Lung (tissue), 12 donors: Measurements from ENCODE around the gene CLTC. TPM values are rescaled to one million over a fixed set of nuclear protein-coding genes. Genes with fewer than 3 reads are reported as not detected.

ENCODE experiments used
- ATAC-seq: fragments of 200-7000 bp; cut with Tn5 transposase; one replicate; pipeline ENCODE4 v1.9.1; 2020; ENCODE audit warnings: moderate number of reproducible peaks; ENCODE audit not compliant: insufficient read depth, low FRiP score
- DNase-seq, 3 donors: peaks; one replicate each; pipeline ENCODE4 v3.0.0-alpha.2; 2013 to 2017
- H3K27ac ChIP-seq, 2 donors: one replicate each; pipeline ENCODE4 v1.5.1; 2013; ENCODE audit warnings: mild to moderate bottlenecking in 2 of 2, moderate library complexity in 2 of 2, control low read depth in 1 of 2, inconsistent platforms in 1 of 2, low read depth in 1 of 2, low read length in 1 of 2
- H3K27me3 ChIP-seq, 3 donors: one replicate each; pipeline ENCODE4 v1.5.1; 2013; ENCODE audit warnings: low read length in 2 of 3; ENCODE audit not compliant: control insufficient read depth in 3 of 3, insufficient read depth in 3 of 3
- H3K36me3 ChIP-seq, 4 donors: one replicate each; pipeline ENCODE4 v1.5.1; 2013; ENCODE audit warnings: low read length in 4 of 4, mild to moderate bottlenecking in 1 of 4, moderate library complexity in 1 of 4; ENCODE audit not compliant: control insufficient read depth in 4 of 4, insufficient read depth in 4 of 4
- H3K4me1 ChIP-seq, 5 donors: one replicate each; pipeline ENCODE4 v1.5.1; 2013; ENCODE audit warnings: low read length in 5 of 5, mild to moderate bottlenecking in 2 of 5, moderate library complexity in 1 of 5; ENCODE audit not compliant: control insufficient read depth in 5 of 5, insufficient read depth in 5 of 5
- H3K4me3 ChIP-seq: one replicate; pipeline ENCODE4 v1.5.1; 2013; ENCODE audit warnings: mild to moderate bottlenecking, control low read depth, moderate library complexity
- H3K9ac ChIP-seq, 2 donors: one replicate each; pipeline ENCODE4 v1.5.1; 2013; ENCODE audit warnings: low read length in 2 of 2, control low read depth in 1 of 2; ENCODE audit not compliant: insufficient read depth in 1 of 2
- H3K9me3 ChIP-seq, 4 donors: one replicate each; pipeline ENCODE4 v1.5.1; 2013; ENCODE audit warnings: low read length in 3 of 4, mild to moderate bottlenecking in 1 of 4, moderate library complexity in 1 of 4; ENCODE audit not compliant: control insufficient read depth in 4 of 4, insufficient read depth in 3 of 4
- WGBS, 2 donors: extraction: QIAGEN DNeasy Blood & Tissue Kit; methylation state at CpG; one replicate each; pipeline ENCODE4 v1.1.7; 2013; 5-methylcytosine and 5-hydroxymethylcytosine counted together
- polyA plus RNA-seq, 2 donors: library from polyadenylated mRNA; stranded (reverse); fragments of 200-250 nt; gene quantifications; one replicate each; pipeline ENCODE4 v1.2.1, GENCODE V29; 2013
- total RNA-seq, 2 donors: library from RNA; depleted of rRNA in 1 of 2; stranded (reverse); fragments of >200 nt in 1 of 2; gene quantifications; one replicate each; pipeline ENCODE4 v1.2.1, GENCODE V29; 2014 to 2021
- TF ChIP-seq, protein P1 (sequence below): IDR thresholded peaks from 2 replicates; pipeline ENCODE4 v1.5.1; 2012; ENCODE audit warnings: mild to moderate bottlenecking; ENCODE audit errors: control extremely low read depth, extremely low read depth
- donor health status: control.
- donor health status: control.
- donor health status: Bipolar disorder and iron deficiency.
- donor health status: healthy.
- donor health status: DM: yes; HTN: yes; CAD: no.

CLTC gene
- total and polyA plus RNA-seq, 4 donors: 87.7 to 246 (median 162) TPM

DNA sequence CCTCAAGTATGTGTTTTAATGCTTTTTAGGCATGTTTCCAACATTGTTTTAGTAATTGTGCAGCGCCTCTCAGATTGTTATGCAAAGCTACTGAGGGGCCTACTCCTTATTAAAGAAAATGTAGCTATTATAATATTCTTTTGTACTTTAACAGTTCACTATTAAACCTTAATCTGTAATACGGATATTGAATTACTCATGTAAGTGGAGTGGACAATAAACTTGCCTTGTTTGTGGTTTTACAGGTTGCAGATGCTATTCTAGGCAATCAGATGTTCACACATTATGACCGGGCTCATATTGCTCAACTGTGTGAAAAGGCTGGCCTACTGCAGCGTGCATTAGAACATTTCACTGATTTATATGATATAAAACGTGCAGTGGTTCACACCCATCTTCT lies 46.5 kb downstream of the CLTC start:
- no peaks in the 10 kb centered on the region for H3K9me3 ChIP-seq
- DNase-seq: no peak
- no peak for ATAC-seq
- TF ChIP-seq, protein P1, sequence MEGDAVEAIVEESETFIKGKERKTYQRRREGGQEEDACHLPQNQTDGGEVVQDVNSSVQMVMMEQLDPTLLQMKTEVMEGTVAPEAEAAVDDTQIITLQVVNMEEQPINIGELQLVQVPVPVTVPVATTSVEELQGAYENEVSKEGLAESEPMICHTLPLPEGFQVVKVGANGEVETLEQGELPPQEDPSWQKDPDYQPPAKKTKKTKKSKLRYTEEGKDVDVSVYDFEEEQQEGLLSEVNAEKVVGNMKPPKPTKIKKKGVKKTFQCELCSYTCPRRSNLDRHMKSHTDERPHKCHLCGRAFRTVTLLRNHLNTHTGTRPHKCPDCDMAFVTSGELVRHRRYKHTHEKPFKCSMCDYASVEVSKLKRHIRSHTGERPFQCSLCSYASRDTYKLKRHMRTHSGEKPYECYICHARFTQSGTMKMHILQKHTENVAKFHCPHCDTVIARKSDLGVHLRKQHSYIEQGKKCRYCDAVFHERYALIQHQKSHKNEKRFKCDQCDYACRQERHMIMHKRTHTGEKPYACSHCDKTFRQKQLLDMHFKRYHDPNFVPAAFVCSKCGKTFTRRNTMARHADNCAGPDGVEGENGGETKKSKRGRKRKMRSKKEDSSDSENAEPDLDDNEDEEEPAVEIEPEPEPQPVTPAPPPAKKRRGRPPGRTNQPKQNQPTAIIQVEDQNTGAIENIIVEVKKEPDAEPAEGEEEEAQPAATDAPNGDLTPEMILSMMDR: no peak
- no peak overlapping the region for H3K9ac ChIP-seq
- H3K27me3 ChIP-seq: no peaks in the 10 kb centered on the region
- peaks cover 22 to 60% (median 37%) of the 10 kb centered on the region in 4 donors for H3K36me3 ChIP-seq
- H3K4me1 ChIP-seq: no peaks in the 10 kb centered on the region
- 68 to 79% methylated on average over 5 of the region's 5 CpGs for WGBS, 2 donors
- H3K27ac ChIP-seq: no peak overlapping the region
- no peak overlapping the region for H3K4me3 ChIP-seq

DNA sequence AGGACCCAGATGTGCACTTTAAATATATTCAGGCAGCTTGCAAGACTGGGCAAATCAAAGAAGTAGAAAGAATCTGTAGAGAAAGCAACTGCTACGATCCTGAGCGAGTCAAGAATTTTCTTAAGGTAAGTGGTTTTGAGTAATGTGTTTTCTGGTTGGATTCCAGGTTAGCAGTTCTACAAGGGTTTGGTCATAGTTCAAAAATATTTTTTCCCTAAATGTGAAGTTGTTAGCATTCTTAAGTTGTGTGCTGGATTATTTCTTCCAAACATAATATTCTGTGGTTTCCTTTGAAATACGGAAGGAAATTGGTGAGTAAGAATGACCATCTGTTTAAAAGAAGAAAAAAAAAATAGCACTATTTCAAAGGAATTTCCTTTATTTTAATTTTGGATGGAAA lies 49.1 kb downstream of the CLTC start:
- ATAC-seq: no peak
- Histone ChIP-seq H3K9ac (no peak overlapping the region), H3K9me3 (no peaks in the 10 kb centered on the region), H3K27me3 (no peaks in the 10 kb centered on the region), H3K4me1 (no peaks in the 10 kb centered on the region), H3K4me3 (no peak overlapping the region), H3K27ac (no peak overlapping the region), H3K36me3 (peaks cover 17 to 51% (median 31%) of the 10 kb centered on the region in 4 donors)
- DNase-seq: peak in 2 of 3 donors; percentile 6 to 32
- TF ChIP-seq, protein P1: no peak
- WGBS, 2 donors: 24 to 41% methylated on average over 3 of the region's 3 CpGs

DNA sequence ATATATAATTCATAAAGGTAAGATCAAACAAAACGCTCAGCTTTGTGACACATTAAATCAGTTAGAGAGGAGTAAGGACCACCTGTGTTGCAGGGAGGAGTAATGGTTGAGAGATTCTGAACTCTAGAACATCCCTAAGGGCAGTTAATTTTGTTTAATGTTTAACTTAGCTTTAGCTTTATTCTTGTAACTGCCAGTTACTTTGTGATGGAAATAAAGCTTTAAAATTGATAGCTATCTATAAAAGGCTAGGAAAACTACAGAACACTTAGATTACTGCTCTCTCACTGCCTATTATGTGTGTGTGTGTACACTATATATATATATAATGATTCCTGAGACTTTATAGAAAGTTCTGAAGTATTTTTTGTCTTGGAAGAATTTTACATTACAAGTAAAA lies 49.7 kb downstream of the CLTC start:
- DNase-seq (no peak), ATAC-seq (no peak)
- H3K4me1 ChIP-seq: no peaks in the 10 kb centered on the region
- 59 to 67% methylated on average over 1 of the region's 1 CpG for WGBS, 2 donors
- H3K9me3 ChIP-seq: no peaks in the 10 kb centered on the region
- no peak overlapping the region for H3K27ac ChIP-seq
- H3K36me3 ChIP-seq: peaks cover 15 to 54% (median 30%) of the 10 kb centered on the region in 4 donors
- no peaks in the 10 kb centered on the region for H3K27me3 ChIP-seq
- TF ChIP-seq, protein P1: no peak
- H3K4me3 ChIP-seq: no peak overlapping the region
- H3K9ac ChIP-seq: no peak overlapping the region

DNA sequence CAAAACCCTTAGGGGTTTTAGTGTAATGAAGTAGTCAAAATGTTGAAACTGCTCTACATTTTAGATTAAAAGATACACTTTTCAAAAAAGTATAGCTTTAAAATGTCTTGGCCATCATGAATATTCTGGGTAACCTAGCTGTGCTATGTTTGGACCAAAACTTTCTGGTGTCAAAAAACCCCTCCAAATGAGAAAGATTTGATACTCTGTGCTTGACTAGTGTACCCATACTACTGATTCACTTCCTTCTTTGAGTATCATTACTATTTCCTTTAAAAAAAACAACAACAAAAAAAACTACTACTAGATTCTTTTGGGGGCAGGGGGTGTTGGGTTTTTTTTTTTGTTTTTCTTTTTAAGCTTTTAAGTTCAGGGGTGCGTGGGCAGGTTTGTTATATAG lies 50.2 kb downstream of the CLTC start:
- Histone ChIP-seq H3K36me3 (peaks cover 12 to 54% (median 26%) of the 10 kb centered on the region in 4 donors), H3K4me1 (no peaks in the 10 kb centered on the region), H3K4me3 (no peak overlapping the region), H3K9ac (no peak overlapping the region), H3K9me3 (no peaks in the 10 kb centered on the region), H3K27me3 (no peaks in the 10 kb centered on the region), H3K27ac (no peak overlapping the region)
- no peak for ATAC-seq
- TF ChIP-seq, protein P1: no peak
- DNase-seq: no peak
- 97 to 100% methylated on average over 1 of the region's 1 CpG for WGBS, 2 donors
